UCSD-AML1 (cell line): ENCODE results near the gene PRSS53.
A peak's percentile ranks its signal among the peaks of the same experiment; 100 is the strongest.
"Not testable (repeated sequence)": the region's sequence is repeated elsewhere in the genome, so short reads cannot be mapped to it uniquely, and the experiment has no call there.

Experiments
- DNase-seq: peaks from one replicate; lab custom pipeline; 2025; ENCODE audit not compliant: unreplicated experiment; lab: John Stamatoyannopoulos, UW

PRSS53 gene

DNA sequence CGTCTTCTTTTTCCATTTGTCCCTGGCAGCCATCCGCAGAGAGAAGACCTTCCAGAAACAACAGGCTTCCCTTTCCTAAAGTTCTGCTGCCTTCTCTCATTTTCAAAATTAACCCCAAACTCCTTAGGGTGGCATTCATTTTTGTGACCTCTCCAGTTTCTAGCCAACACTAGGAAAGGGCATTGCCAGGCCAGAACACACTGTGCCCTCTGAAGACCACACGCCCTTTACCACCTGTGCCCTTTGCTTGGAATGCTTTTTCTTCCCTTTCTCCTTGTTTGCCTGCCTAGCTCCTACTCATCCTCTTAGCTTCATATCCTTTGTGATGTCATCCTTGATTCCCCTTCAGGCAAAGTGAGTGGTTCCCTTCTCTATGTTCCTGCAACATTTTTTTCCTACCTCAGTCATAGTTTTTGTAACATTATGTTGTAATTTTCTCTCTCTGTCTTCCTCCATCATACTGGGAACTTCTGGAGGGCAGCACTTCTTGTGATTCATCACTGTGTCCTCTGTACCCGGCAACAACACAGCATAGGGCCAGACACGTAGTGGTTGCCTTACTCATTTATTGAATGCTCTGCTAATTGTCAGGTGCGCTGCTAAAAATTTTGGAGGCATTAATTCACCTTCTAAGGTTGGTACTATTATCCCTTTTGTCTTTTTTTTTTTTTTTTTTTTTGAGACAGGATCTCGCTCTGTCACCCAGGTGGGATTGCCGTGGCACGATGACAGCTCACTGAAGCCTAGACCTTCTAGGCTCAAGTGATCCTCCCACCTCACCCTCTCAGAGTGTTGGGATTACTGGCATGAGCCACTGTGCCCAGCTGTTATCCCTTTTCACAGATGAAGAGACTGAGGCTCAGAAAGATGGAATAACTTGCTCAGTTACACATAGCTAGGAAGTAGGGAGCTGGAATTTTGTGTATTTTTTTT, 29.7 kb upstream of the PRSS53 start:
- no peak for DNase-seq

DNA sequence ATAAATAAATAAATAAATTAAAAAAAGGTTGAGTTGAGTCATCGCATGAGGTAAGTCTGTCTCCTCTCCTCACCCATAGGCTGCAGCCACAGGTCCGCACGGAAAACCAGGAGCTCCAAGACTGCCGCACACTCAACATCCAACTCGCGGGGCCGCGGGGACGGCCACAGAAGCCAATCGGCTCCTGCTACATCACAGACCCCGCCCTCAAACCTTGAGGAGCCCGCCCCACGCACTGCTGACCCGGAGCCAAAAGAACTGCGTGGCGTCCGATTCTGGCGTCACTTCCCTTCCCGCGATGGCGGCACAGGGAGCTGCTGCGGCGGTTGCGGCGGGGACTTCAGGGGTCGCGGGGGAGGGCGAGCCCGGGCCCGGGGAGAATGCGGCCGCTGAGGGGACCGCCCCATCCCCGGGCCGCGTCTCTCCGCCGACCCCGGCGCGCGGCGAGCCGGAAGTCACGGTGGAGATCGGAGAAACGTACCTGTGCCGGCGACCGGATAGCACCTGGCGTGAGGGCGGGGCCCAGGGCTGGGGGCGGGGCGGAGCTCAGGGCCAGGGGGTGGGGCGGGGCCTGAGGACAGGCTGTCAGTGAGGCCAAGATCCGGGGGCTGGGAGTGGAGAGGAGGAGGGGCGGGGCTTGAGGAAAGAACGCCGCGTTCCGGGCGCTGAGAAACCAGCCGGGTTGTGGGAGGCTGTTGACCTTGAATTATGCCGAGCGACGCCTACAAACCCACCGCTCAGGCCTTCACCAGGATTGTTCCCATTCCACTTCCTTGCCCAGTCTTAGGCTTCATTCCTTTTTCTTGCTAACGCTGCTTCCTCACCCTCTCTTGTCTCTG, 28.9 kb upstream of the PRSS53 start, which contains the start of gene KAT8:
TSS of gene KAT8 (plus strand) at position 281 of the 839 bp plus-strand sequence. CDS start at position 299, 18 bp downstream.
- peak; percentile 98 for DNase-seq

GRCh38 chr16:31114468-31114867, 25.7 kb upstream of the PRSS53 start:
- DNase-seq = no peak

GRCh38 chr16:31113121-31114120, 24.7 kb upstream of the PRSS53 start:
- peak; percentile 72 for DNase-seq

DNA sequence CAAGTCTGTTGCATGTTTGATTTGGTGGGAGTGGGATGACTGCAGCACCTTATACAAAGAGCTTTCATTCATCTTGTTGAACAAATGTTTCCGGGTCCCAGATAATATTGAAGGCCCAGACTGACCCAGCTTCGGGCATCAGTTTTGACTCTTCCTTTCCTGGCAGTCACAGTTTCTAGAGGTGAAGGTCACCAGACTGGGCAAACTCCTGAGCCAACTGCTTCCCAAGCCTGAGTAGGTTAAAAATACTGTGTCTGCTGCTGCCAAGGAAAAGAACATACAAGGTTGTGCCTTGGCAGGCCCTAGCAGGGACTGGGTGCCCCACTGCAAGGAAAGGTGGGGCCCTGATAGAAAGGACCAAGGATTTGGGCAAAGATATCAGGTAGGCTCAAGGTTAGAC, 24.0 kb upstream of the PRSS53 start:
- no peak for DNase-seq

DNA sequence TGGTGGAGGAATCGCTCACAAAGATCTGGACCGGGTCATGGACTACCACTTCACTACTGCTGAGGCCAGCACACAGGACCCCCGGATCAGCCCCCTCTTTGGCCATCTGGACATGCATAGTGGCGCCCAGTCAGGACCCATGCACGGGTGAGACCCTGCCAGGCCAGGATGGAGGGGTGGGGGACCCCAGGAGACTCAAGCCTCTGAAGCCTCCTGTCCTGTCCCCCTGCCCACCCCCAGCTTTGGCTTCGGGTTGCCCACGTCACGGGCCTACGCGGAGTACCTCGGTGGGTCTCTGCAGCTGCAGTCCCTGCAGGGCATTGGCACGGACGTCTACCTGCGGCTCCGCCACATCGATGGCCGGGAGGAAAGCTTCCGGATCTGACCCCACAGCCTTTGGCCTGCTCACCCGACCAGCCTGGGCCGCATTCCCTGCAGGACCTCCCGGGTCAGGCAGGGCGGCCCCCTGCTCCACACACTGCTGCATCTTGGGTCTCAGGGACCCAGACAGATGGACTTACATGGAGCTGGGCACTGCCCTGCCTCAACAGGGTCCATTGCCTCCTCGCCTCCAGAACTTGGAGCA, 23.2 kb upstream of the PRSS53 start:
- no peak for DNase-seq

- DNase-seq = no peak
Observed at GRCh38 chr16:31110106-31111034, 21.6 kb upstream of the PRSS53 start.

DNA sequence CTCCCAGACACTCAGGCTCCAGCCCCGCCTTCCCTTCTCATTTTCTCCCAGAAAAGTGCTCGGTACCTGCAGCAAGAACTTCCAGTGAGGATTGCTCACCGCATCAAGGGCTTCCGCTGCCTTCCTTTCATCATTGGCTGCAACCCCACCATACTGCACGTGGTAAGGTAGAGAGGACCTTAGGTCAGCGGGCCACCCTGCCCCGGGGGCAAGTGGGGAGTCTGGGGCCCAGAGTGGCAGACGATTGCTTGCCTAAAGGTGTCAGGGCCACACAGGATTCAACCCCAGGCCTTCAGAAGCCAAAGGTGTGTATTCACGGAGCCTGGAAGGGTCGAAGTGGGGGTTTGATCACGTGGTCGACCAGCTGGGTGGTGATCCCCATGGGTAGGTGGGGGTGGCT, 20.9 kb upstream of the PRSS53 start:
- DNase-seq = no peak

GRCh38 chr16:31108794-31109558, 20.2 kb upstream of the PRSS53 start:
- no peak for DNase-seq

GRCh38 chr16:31108035-31108793, 19.5 kb upstream of the PRSS53 start, which contains the start of gene BCKDK:
BCKDK (plus strand) TSS chr16:31108386; CDS start chr16:31109224, 838 bp downstream.
- DNase-seq = peak; percentile 84

- DNase-seq = no peak
Observed at GRCh38 chr16:31107465-31107867, 18.7 kb upstream of the PRSS53 start.

- DNase-seq = no peak
Observed at GRCh38 chr16:31106509-31107464, 18.0 kb upstream of the PRSS53 start.

GRCh38 chr16:31105677-31106213, 17.0 kb upstream of the PRSS53 start:
- peak; percentile 82 for DNase-seq

DNA sequence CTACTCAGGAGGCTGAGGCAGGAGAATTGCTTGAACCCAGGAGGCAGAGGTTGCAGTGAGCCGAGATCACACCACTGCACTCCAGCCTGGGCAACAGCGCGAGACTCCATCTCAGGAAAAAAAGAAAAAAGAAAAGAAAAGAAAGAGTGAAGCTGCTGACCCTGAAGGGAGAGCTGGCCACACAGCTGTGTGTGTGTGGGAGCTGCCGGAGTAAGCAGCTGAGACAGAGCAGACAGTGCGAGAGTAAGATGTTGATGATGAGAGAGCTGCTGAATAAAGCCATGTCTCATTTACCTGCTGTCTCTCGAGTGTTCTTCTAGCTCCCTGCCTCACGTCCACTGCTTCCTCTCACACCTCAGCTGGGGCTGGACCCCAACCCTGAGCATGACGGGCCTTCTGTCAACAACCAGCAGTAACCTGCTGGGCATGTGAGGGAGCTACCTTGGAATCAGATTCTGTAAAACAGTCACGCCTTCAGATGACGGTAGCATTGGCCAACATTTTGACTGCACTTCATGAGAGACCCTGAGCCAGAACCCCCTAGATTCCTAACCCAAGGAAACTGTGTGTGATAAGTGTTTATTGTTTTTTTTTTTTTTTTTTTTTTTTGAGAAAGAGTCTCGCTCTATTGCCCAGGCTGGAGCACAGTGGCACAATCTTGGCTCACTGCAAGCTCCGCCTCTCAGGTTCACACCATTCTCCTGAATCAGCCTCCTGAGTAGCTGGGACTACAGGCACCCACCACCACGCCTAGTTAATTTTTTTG, 12.3 kb upstream of the PRSS53 start:
- DNase-seq = not testable (repeated sequence)

DNA sequence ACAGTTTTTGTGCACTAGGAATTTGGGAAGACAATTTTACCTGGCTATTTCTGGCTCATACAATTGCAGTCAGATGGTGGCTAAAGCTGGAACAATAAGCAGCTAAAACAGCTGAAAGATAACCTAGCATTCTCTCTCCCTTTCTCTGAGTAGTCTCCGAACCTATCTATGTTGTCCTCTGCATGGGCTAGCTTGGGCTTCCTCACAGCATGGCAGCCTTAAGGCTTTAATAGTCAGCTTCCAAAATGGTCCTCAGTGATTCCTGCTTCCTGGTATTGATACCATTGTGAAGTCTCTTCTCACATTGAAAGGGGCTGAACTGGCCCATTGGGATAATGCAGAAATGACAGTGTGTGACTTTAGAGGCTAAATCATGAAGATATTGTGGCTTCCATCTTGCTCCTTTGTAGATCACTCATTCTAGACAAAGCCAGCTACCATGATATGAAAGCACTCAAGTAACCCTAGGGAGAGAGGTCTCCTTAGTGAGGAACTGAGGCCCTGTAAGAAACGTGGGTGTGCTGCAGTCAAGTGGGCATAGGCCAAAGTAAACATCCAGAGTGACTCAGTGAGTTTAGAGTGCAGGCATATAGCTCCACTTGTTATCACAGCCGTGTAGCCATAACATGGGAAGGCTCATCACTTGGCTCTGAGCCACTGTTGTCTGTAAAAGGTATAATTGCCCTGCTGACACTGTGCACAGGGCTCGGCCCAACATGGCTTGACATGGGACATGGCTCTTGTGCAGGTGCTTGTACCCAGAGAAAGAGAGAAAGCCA, 11.3 kb upstream of the PRSS53 start:
- no peak for DNase-seq
